HepG2 (cell line): Measurements from ENCODE around the gene CLEC18B.

Experiments used
- ATF7 ChIP-seq, 2 experiments: fragments of 450-650 bp in 1 of 2; sonication (generic) in 1 of 2; formaldehyde crosslinking in 1 of 2; IDR thresholded peaks; 2 replicates each; pipeline versions ENCODE4 v1.4.0 to v1.6.1; 2016 to 2020; ENCODE audit warnings: antibody characterized with exemption in 1 of 2, mild to moderate bottlenecking in 1 of 2, missing genetic modification reagents in 1 of 2
- MYNN ChIP-seq: sonication (generic); formaldehyde crosslinking; IDR thresholded peaks from 2 replicates; pipeline ENCODE4 v1.4.0; 2020; ENCODE audit warnings: mild to moderate bottlenecking, low read depth, missing genetic modification reagents
- RAD21 ChIP-seq: fragments of 450-650 bp; formaldehyde crosslinking; IDR thresholded peaks from 2 replicates; pipeline ENCODE4 v1.5.0; 2020; ENCODE audit warnings: mild to moderate bottlenecking
- TCF7 ChIP-seq: sonication (generic); IDR thresholded peaks from 2 replicates; pipeline ENCODE4 v1.6.1; 2016; ENCODE audit warnings: antibody characterized with exemption, low read depth
- USF2 ChIP-seq, 2 experiments: sonication (generic) in 1 of 2; formaldehyde crosslinking in 1 of 2; IDR thresholded peaks; 2 replicates each; pipeline versions ENCODE4 v1.5.1 to v1.6.1; 2011 to 2020; ENCODE audit warnings: borderline replicate concordance in 1 of 2, low read depth in 1 of 2, low read length in 1 of 2, mild to moderate bottlenecking in 1 of 2, missing genetic modification reagents in 1 of 2, moderate library complexity in 1 of 2
- ZNF331 ChIP-seq: sonication (generic); formaldehyde crosslinking; IDR thresholded peaks from 2 replicates; pipeline ENCODE4 v1.4.0; 2020; ENCODE audit warnings: missing genetic modification reagents
- TF ChIP-seq, protein P1 (sequence below): sonication (generic); formaldehyde crosslinking; IDR thresholded peaks from 2 replicates; pipeline ENCODE4 v1.8.0; 2022; ENCODE audit warnings: mild to moderate bottlenecking, missing genetic modification reagents; ENCODE audit not compliant: insufficient replicate concordance
- TF ChIP-seq, protein P2 (sequence below): sonication (generic); formaldehyde crosslinking; IDR thresholded peaks from one replicate; pipeline ENCODE4 v1.5.1; 2020; ENCODE audit warnings: mild to moderate bottlenecking, missing genetic modification reagents; ENCODE audit errors: not compliant biosample characterization

GRCh38 chr16:74449470-74449869 lies 28.2 kb upstream of the CLEC18B start:
- TF ChIP-seq, protein P1, sequence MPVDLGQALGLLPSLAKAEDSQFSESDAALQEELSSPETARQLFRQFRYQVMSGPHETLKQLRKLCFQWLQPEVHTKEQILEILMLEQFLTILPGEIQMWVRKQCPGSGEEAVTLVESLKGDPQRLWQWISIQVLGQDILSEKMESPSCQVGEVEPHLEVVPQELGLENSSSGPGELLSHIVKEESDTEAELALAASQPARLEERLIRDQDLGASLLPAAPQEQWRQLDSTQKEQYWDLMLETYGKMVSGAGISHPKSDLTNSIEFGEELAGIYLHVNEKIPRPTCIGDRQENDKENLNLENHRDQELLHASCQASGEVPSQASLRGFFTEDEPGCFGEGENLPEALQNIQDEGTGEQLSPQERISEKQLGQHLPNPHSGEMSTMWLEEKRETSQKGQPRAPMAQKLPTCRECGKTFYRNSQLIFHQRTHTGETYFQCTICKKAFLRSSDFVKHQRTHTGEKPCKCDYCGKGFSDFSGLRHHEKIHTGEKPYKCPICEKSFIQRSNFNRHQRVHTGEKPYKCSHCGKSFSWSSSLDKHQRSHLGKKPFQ (CRISPR knock-in tag) = no peak
- TF ChIP-seq TCF7 (no peak), ATF7 (IDR thresholded peaks at IDR 0.05) (no peak), ATF7 (CRISPR knock-in tag; IDR thresholded peaks at IDR 0.05) (no peak), ZNF331 (CRISPR knock-in tag) (no peak), USF2 (IDR thresholded peaks at IDR 0.05; ENCODE audit: low read depth, low read length) (no peak), USF2 (CRISPR knock-in tag; IDR thresholded peaks at IDR 0.05; ENCODE audit: borderline replicate concordance) (no peak), RAD21 (CRISPR knock-in tag) (no peak), MYNN (no peak)
- TF ChIP-seq, protein P2, sequence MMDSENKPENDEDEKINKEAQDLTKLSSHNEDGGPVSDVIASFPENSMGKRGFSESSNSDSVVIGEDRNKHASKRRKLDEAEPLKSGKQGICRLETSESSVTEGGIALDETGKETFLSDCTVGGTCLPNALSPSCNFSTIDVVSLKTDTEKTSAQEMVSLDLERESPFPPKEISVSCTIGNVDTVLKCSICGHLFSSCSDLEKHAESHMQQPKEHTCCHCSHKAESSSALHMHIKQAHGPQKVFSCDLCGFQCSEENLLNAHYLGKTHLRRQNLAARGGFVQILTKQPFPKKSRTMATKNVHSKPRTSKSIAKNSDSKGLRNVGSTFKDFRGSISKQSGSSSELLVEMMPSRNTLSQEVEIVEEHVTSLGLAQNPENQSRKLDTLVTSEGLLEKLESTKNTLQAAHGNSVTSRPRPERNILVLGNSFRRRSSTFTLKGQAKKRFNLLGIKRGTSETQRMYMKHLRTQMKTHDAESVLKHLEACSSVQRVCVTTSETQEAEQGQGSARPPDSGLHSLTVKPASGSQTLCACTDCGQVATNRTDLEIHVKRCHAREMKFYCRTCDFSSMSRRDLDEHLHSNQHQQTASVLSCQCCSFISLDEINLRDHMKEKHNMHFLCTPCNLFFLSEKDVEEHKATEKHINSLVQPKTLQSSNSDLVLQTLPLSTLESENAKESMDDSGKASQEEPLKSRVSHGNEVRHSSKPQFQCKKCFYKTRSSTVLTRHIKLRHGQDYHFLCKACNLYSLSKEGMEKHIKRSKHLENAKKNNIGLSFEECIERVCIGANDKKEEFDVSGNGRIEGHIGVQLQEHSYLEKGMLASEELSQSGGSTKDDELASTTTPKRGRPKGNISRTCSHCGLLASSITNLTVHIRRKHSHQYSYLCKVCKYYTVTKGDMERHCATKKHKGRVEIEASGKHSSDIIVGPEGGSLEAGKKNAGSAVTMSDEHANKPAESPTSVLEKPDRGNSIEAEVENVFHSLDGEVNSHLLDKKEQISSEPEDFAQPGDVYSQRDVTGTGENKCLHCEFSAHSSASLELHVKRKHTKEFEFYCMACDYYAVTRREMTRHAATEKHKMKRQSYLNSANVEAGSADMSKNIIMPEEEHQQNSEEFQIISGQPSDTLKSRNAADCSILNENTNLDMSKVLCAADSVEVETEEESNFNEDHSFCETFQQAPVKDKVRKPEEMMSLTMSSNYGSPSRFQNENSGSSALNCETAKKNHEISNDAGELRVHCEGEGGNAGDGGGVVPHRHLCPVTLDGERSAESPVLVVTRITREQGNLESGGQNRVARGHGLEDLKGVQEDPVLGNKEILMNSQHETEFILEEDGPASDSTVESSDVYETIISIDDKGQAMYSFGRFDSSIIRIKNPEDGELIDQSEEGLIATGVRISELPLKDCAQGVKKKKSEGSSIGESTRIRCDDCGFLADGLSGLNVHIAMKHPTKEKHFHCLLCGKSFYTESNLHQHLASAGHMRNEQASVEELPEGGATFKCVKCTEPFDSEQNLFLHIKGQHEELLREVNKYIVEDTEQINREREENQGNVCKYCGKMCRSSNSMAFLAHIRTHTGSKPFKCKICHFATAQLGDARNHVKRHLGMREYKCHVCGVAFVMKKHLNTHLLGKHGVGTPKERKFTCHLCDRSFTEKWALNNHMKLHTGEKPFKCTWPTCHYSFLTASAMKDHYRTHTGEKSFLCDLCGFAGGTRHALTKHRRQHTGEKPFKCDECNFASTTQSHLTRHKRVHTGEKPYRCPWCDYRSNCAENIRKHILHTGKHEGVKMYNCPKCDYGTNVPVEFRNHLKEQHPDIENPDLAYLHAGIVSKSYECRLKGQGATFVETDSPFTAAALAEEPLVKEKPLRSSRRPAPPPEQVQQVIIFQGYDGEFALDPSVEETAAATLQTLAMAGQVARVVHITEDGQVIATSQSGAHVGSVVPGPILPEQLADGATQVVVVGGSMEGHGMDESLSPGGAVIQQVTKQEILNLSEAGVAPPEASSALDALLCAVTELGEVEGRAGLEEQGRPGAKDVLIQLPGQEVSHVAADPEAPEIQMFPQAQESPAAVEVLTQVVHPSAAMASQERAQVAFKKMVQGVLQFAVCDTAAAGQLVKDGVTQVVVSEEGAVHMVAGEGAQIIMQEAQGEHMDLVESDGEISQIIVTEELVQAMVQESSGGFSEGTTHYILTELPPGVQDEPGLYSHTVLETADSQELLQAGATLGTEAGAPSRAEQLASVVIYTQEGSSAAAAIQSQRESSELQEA = no peak
